ENCODE results near the gene GMDS. TPM values are rescaled to one million over a fixed set of nuclear protein-coding genes. Genes with fewer than 3 reads are reported as not detected.

The GMDS gene
- total and polyA plus RNA-seq, 2 of the 4 experiments (the other 2 are of a cell fraction) = 7.3 to 21.9 TPM

DNA sequence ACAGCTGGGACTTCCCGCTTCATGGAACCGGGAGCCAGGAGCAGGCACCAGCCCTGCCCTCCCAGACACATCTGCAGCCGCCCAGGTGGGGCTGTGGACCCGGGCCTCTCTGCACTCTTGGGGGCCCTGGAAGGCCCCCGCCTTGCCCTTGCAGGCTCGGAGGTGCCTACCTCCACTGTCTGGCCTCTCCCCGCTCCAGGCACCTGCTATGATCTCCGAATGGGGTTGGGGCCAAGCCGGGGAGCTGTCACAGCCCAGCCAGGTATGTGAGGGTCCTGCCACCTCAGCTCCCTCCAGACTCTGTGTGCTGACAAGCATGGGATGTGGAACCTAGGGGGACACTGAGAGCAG, 54.0 kb downstream of the GMDS start:
- Histone ChIP-seq H2BK15ac (ENCODE audit: low read depth, low read length) (no peak overlapping the region), H3K14ac (replicated peaks; ENCODE audit: low read depth, low read length) (no peak overlapping the region), H2AK9ac (replicated peaks; ENCODE audit: low read depth, low read length, poor library complexity) (no peak overlapping the region), H2BK5ac (ENCODE audit: low read depth, low read length, poor library complexity, severe bottlenecking) (no peak overlapping the region), H3K18ac (ENCODE audit: low read depth, low read length) (no peak overlapping the region), H2BK20ac (ENCODE audit: low read depth, low read length) (no peak overlapping the region), H2BK120ac (ENCODE audit: low read depth, low read length) (no peak overlapping the region), H3K27ac (ENCODE audit: insufficient read depth, low read length) (no peak overlapping the region), H4K20me1 (ENCODE audit: insufficient read depth, low read length) (no peaks in the 10 kb centered on the region), H3K4me3 (ENCODE audit: insufficient read depth, low read depth, low read length) (no peak overlapping the region), H2AFZ (replicated peaks; ENCODE audit: low read length, poor library complexity) (no peak overlapping the region), H4K5ac (ENCODE audit: low read depth, low read length) (no peak overlapping the region), H3K4ac (ENCODE audit: low read depth, low read length) (no peak overlapping the region), H4K91ac (ENCODE audit: insufficient read depth, low read depth, low read length) (no peak overlapping the region), H3K23ac (ENCODE audit: low read depth, low read length) (no peak overlapping the region), H3K9me3 (ENCODE audit: control insufficient read depth, insufficient read depth, low read length) (no peaks in the 10 kb centered on the region), H3K79me1 (ENCODE audit: low read depth in 1 of 2, low read length in 2 of 2) (peaks cover 0 to 6% of the 10 kb centered on the region in 2 experiments; a peak in 2 of 4 replicates), H3K9ac (ENCODE audit: low read depth, low read length) (no peak overlapping the region), H3K4me2 (ENCODE audit: low read depth, low read length) (no peak overlapping the region), H3K27me3 (ENCODE audit: control insufficient read depth, insufficient read depth, low read length) (no peaks in the 10 kb centered on the region), H3K4me1 (ENCODE audit: control insufficient read depth, insufficient read depth, low read length) (no peaks in the 10 kb centered on the region), H3K36me3 (ENCODE audit: control insufficient read depth, insufficient read depth, low read length) (no peaks in the 10 kb centered on the region), H4K8ac (ENCODE audit: low read depth in 2 of 2, low read length in 2 of 2) (no peak overlapping the region), H2AK5ac (ENCODE audit: low read depth, low read length) (no peak overlapping the region), H3K9me1 (ENCODE audit: insufficient read depth, low read length) (no peaks in the 10 kb centered on the region), H3K56ac (ENCODE audit: extremely low read depth, insufficient read depth, low read length) (no peak overlapping the region)
- DNase-seq = no peak
- intact Hi-C loops (cut with micrococcal nuclease) = no loop called here
- no peak for ATAC-seq (ENCODE audit: low read depth)
- no TSS peak for BruUV-seq (replicated peaks)
- dilution Hi-C loops (cut with HindIII; ENCODE audit: low sequenced_read_pairs, unreplicated experiment) = no loop called here
- POLR2A ChIA-PET (ENCODE audit: unreplicated experiment) = no interaction called here
- TF ChIP-seq NFE2L2 (IDR thresholded peaks at IDR 0.05; ENCODE audit: low read depth, low read length) = no peak
- no peak for TF ChIP-seq BHLHE40 (IDR thresholded peaks at IDR 0.05; ENCODE audit: low read depth, low read length)
- no peak for TF ChIP-seq RCOR1 (IDR thresholded peaks at IDR 0.05; ENCODE audit: insufficient replicate concordance, low read length)
- no peak for TF ChIP-seq MXI1 (IDR thresholded peaks at IDR 0.05; ENCODE audit: borderline replicate concordance, low read depth, low read length)
- CTCF ChIA-PET = no interaction called here
- WGBS, 2 experiments (ENCODE audit: extremely low coverage in 2 of 2, insufficient read length in 1 of 2) = 100% methylated on average over 2 of the region's 9 CpGs; no CpG with 5 or more reads in 1 of the 2 experiments
- in situ Hi-C loops (cut with MboI; ENCODE audit: low sequenced_read_pairs) = no loop called here
